Lower leg skin (tissue), 3 donors: ENCODE results near the gene FAM229A.

ENCODE experiments used
- POLR2A ChIP-seq, 2 donors: fragments of 450-650 bp; IDR thresholded peaks; one replicate each; pipeline ENCODE4 v1.6.1; 2016 to 2017; ENCODE audit warnings: antibody characterized with exemption in 2 of 2, mild to moderate bottlenecking in 1 of 2, moderate library complexity in 1 of 2
- TF ChIP-seq, protein P1 (sequence below), 3 donors: fragments of 450-650 bp; IDR thresholded peaks; one replicate each; pipeline ENCODE4 v1.5.1; 2016; ENCODE audit warnings: antibody characterized with exemption in 3 of 3, mild to moderate bottlenecking in 3 of 3, moderate library complexity in 2 of 3

- TF ChIP-seq, protein P1, sequence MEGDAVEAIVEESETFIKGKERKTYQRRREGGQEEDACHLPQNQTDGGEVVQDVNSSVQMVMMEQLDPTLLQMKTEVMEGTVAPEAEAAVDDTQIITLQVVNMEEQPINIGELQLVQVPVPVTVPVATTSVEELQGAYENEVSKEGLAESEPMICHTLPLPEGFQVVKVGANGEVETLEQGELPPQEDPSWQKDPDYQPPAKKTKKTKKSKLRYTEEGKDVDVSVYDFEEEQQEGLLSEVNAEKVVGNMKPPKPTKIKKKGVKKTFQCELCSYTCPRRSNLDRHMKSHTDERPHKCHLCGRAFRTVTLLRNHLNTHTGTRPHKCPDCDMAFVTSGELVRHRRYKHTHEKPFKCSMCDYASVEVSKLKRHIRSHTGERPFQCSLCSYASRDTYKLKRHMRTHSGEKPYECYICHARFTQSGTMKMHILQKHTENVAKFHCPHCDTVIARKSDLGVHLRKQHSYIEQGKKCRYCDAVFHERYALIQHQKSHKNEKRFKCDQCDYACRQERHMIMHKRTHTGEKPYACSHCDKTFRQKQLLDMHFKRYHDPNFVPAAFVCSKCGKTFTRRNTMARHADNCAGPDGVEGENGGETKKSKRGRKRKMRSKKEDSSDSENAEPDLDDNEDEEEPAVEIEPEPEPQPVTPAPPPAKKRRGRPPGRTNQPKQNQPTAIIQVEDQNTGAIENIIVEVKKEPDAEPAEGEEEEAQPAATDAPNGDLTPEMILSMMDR (IDR thresholded peaks at IDR 0.05) = no peak
- no peak for TF ChIP-seq POLR2A (IDR thresholded peaks at IDR 0.05)
Measured at GRCh38 chr1:32380057-32380456, 17.8 kb upstream of the FAM229A start.
